B cell (primary cell): ENCODE results near the gene GRIK3.

Source experiments
- CTCF ChIP-seq: fragments of 200-600 bp; IDR thresholded peaks from one replicate; pipeline ENCODE4 v1.8.0; 2022; ENCODE audit warnings: antibody characterized with exemption, mild to moderate bottlenecking
- EZH2 ChIP-seq: IDR thresholded peaks from 2 replicates; pipeline ENCODE4 v1.6.1; 2012; ENCODE audit warnings: borderline replicate concordance, low read depth, mild to moderate bottlenecking, moderate library complexity, low read length; ENCODE audit not compliant: insufficient read depth, poor library complexity, severe bottlenecking

GRCh38 chr1:36955016-36955415 lies 79.3 kb downstream of the GRIK3 start:
- TF ChIP-seq CTCF = no peak
- TF ChIP-seq EZH2 = no peak
